ENCODE data around the gene CDCP2.

DNA sequence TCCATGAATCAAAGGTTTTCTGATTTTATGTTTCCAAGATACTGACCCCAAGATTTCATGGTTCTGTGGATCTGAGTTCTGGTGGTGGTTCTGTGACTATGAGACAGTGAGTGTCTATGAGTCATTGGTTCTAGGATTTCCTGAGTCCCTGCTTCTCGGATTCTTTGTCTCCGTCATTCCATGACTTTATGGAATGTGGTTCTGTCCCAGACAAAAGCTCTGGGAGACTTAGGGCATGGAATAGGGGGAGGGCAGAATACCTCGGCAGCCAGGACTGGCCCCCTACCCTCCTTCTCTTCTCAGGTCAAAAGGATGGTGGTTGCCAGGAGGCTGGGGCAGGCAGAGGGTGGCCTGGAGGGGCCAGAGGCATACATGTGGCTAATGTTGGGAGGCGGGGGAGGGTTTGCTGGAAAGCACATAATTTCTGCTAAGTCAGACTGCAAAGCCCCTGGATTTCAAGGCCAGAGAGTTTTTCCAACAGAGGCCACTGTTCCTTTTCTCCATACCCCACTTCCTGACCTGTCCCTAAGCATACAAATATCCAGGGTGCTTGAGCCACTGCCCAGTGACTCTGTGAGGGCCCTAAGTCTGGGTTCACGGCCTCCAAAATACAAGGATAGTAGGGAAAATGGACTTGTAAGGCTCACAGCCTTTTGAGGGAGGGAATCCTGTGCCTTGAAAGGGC, 17.2 kb downstream of the CDCP2 start:
- TF ChIP-seq EZH2 (IDR thresholded peaks at IDR 0.05; ENCODE audit: insufficient read depth, low read length), result no peak
- no peak for TF ChIP-seq CTCF (IDR thresholded peaks at IDR 0.05; ENCODE audit: insufficient read depth, low read depth, low read length)
